Measurements from ENCODE around the gene TRABD2B. TPM values are rescaled to one million over a fixed set of nuclear protein-coding genes. Genes with fewer than 3 reads are reported as not detected.

TRABD2B gene
- total RNA-seq, 1 experiment from 2014 or later: 10.3 TPM

DNA sequence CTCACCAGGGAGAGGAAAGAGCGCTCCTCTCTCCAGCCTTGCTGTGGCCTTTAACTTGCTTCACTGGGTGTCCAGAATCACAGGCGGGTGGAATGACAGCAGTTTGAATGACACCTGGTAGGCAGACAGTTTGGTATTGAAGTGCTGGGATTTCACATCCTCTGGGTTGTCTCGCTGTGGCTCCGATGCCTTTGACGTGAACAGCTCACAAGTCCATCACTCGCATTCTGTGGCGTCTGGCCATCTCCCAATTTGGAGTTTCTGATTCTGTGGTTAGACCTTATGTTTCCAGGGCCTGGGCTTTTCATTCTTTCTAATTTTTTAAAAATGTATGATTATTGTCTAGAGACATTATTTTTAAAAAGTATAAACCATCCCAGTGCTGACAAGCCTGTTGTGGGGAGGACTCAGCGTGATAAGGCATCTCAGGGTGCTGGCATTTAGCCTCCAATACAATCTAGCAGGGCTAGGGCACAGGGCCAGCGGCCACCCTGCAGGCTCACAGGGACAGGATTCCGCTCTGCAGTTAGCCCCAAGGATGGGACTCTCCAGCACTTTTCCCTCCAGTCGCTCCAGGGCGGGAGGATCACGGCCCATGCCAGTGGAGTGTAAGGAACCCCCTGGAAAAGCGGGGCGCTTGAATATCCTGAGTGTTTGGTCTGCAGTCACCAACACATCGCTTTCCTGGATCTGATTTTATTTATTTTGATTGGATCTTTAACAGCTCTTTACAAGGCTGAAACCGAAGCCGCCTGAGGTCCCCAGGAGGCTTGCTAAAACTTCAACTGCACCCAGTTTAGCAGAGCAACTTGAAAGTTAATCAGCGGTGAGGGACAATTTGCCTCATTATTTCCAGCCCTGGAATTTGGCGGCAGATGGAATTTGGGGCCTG, 178.3 kb downstream of the TRABD2B start (continued):
- TF ChIP-seq, protein P1, sequence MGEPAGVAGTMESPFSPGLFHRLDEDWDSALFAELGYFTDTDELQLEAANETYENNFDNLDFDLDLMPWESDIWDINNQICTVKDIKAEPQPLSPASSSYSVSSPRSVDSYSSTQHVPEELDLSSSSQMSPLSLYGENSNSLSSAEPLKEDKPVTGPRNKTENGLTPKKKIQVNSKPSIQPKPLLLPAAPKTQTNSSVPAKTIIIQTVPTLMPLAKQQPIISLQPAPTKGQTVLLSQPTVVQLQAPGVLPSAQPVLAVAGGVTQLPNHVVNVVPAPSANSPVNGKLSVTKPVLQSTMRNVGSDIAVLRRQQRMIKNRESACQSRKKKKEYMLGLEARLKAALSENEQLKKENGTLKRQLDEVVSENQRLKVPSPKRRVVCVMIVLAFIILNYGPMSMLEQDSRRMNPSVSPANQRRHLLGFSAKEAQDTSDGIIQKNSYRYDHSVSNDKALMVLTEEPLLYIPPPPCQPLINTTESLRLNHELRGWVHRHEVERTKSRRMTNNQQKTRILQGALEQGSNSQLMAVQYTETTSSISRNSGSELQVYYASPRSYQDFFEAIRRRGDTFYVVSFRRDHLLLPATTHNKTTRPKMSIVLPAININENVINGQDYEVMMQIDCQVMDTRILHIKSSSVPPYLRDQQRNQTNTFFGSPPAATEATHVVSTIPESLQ (CRISPR knock-in tag; IDR thresholded peaks at IDR 0.05): no peak
- TF ChIP-seq GTF2I (CRISPR knock-in tag; conservative IDR thresholded peaks at IDR 0.05): no peak
- no peak for TF ChIP-seq ESRRA (CRISPR knock-in tag; IDR thresholded peaks at IDR 0.05; ENCODE audit: borderline replicate concordance)
- no peak for TF ChIP-seq MXD4 (CRISPR knock-in tag; IDR thresholded peaks at IDR 0.05; ENCODE audit: borderline replicate concordance)
- TF ChIP-seq, protein P2, sequence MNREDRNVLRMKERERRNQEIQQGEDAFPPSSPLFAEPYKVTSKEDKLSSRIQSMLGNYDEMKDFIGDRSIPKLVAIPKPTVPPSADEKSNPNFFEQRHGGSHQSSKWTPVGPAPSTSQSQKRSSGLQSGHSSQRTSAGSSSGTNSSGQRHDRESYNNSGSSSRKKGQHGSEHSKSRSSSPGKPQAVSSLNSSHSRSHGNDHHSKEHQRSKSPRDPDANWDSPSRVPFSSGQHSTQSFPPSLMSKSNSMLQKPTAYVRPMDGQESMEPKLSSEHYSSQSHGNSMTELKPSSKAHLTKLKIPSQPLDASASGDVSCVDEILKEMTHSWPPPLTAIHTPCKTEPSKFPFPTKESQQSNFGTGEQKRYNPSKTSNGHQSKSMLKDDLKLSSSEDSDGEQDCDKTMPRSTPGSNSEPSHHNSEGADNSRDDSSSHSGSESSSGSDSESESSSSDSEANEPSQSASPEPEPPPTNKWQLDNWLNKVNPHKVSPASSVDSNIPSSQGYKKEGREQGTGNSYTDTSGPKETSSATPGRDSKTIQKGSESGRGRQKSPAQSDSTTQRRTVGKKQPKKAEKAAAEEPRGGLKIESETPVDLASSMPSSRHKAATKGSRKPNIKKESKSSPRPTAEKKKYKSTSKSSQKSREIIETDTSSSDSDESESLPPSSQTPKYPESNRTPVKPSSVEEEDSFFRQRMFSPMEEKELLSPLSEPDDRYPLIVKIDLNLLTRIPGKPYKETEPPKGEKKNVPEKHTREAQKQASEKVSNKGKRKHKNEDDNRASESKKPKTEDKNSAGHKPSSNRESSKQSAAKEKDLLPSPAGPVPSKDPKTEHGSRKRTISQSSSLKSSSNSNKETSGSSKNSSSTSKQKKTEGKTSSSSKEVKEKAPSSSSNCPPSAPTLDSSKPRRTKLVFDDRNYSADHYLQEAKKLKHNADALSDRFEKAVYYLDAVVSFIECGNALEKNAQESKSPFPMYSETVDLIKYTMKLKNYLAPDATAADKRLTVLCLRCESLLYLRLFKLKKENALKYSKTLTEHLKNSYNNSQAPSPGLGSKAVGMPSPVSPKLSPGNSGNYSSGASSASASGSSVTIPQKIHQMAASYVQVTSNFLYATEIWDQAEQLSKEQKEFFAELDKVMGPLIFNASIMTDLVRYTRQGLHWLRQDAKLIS (CRISPR knock-in tag; IDR thresholded peaks at IDR 0.05; ENCODE audit: borderline replicate concordance): no peak

- no peak overlapping the region; the same call in 1 of the 2 replicates for H3K27ac Mint-ChIP-seq
- ChIA-PET POLR2A (no interaction called here), CTCF (no interaction called here)
- ATAC-seq (no peak), DNase-seq (ENCODE audit: low spot score) (no peak)
- H3K4me1 Mint-ChIP-seq: peaks cover 21% of the 10 kb centered on the region
- H3K9me3 Mint-ChIP-seq: no peaks in the 10 kb centered on the region
- TF ChIP-seq ZNF138 (CRISPR knock-in tag; conservative IDR thresholded peaks at IDR 0.05): no peak
- no peak for TF ChIP-seq ZNF317 (CRISPR knock-in tag; IDR thresholded peaks at IDR 0.05; ENCODE audit: borderline replicate concordance, low read depth)
- TF ChIP-seq NFE2L1 (CRISPR knock-in tag; IDR thresholded peaks at IDR 0.05): no peak
- TF ChIP-seq ZNF423 (CRISPR knock-in tag; IDR thresholded peaks at IDR 0.05): no peak
- TF ChIP-seq ZNF396 (CRISPR knock-in tag; IDR thresholded peaks at IDR 0.05; ENCODE audit: borderline replicate concordance): no peak
- TF ChIP-seq, protein P2 (CRISPR knock-in tag; IDR thresholded peaks at IDR 0.05; ENCODE audit: borderline replicate concordance): no peak
- TF ChIP-seq TEAD1 (CRISPR knock-in tag; IDR thresholded peaks at IDR 0.05): no peak
- no peak for TF ChIP-seq ZBTB21 (CRISPR knock-in tag; IDR thresholded peaks at IDR 0.05; ENCODE audit: borderline replicate concordance)
- no peak for TF ChIP-seq ATF1 (CRISPR knock-in tag; IDR thresholded peaks at IDR 0.05)
- no peak for TF ChIP-seq ETV6 (CRISPR knock-in tag; IDR thresholded peaks at IDR 0.05)
- H3K36me3 Mint-ChIP-seq: no peaks in the 10 kb centered on the region
- no peaks in the 10 kb centered on the region for H3K27me3 Mint-ChIP-seq (ENCODE audit: low read depth)
- H3K4me3 Mint-ChIP-seq: no peak overlapping the region
Observed at GRCh38 chr1:47817861-47818260, 179.3 kb downstream of the TRABD2B start.

Data from WTC11 (cell line).